Erythroblast (primary cell): ENCODE results near the gene CLTCL1.

Source experiments
- GATA1 ChIP-seq: IDR thresholded peaks from 2 replicates; pipeline ENCODE4 v1.6.1; 2011; ENCODE audit warnings: low read depth, mild to moderate bottlenecking, control low read depth, low read length, moderate library complexity
- POLR2A ChIP-seq: IDR thresholded peaks from 2 replicates; pipeline ENCODE4 v1.6.1; 2011; ENCODE audit warnings: mild to moderate bottlenecking, low read length

DNA sequence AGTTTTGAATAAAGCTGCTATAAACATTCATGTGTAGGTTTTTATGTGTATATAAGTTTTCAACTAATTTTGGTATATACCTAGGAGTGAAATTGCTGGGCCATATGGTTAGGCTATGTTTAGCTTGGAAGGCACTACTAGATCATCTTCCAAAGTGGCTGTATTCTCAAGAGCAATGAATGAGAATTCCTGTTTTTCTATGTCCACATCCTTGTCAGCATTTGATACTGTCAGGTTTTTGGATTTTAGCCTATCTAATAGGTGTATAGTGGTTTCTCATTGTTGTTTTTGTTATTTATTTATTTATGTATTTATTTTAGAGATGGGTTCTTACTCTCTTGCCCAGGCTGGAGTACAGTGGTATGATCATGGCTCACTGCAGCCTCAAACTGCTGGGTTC lies 26.3 kb upstream of the CLTCL1 start:
- TF ChIP-seq POLR2A (no peak), GATA1 (no peak)
